Measurements from ENCODE around the gene VRTN.

DNA sequence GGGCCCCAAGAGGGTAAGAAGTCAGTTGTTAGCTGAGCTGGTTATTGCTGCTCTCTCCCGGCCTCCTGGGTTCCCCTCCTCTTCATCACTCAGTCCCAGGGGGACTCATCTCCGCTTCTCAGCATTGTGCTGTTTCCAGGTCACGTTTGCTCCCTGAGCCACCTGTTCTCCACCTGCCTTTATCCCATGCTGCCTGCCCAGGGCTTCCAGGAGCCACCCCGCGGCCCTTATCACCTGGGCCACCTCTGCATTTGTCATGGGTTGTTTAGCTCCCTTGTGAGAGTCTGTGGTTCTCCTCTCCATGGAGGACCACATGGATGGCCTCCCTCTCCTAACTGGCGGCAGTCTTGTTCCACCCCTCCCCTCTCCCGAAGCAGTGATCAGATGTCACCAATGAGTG is 41.7 kb downstream of the VRTN start:
- TF ChIP-seq, protein P1, sequence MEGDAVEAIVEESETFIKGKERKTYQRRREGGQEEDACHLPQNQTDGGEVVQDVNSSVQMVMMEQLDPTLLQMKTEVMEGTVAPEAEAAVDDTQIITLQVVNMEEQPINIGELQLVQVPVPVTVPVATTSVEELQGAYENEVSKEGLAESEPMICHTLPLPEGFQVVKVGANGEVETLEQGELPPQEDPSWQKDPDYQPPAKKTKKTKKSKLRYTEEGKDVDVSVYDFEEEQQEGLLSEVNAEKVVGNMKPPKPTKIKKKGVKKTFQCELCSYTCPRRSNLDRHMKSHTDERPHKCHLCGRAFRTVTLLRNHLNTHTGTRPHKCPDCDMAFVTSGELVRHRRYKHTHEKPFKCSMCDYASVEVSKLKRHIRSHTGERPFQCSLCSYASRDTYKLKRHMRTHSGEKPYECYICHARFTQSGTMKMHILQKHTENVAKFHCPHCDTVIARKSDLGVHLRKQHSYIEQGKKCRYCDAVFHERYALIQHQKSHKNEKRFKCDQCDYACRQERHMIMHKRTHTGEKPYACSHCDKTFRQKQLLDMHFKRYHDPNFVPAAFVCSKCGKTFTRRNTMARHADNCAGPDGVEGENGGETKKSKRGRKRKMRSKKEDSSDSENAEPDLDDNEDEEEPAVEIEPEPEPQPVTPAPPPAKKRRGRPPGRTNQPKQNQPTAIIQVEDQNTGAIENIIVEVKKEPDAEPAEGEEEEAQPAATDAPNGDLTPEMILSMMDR (conservative IDR thresholded peaks at IDR 0.05 in 1 of 2, IDR thresholded peaks at IDR 0.05 in 1 of 2; ENCODE audit: low read depth in 1 of 2, low read length in 2 of 2), result no peak
- TF ChIP-seq EZH2 (IDR thresholded peaks at IDR 0.05; ENCODE audit: low read length, missing control alignments), result no peak
